SU-DHL-6 (cell line): ENCODE measurements around the gene ZBTB7A.

Experiments used
- EZH2phosphoT487 ChIP-seq: fragments of 200-600 bp; sonication (generic), shearing (Covaris generic); conservative IDR thresholded peaks from 2 replicates; pipeline ENCODE4 v1.6.1; 2018; ENCODE audit warnings: mild to moderate bottlenecking, antibody characterized with exemption, low read length, moderate library complexity, mixed read lengths
- TF ChIP-seq, protein P1 (sequence below): fragments of 200-600 bp; sonication (generic); IDR thresholded peaks from one replicate; pipeline ENCODE4 v1.5.1; 2017; ENCODE audit warnings: antibody characterized with exemption, mild to moderate bottlenecking, low read length, moderate library complexity; ENCODE audit not compliant: insufficient read depth, poor library complexity, severe bottlenecking

GRCh38 chr19:4084547-4084877 lies 17.8 kb upstream of the ZBTB7A start:
- TF ChIP-seq, protein P1, sequence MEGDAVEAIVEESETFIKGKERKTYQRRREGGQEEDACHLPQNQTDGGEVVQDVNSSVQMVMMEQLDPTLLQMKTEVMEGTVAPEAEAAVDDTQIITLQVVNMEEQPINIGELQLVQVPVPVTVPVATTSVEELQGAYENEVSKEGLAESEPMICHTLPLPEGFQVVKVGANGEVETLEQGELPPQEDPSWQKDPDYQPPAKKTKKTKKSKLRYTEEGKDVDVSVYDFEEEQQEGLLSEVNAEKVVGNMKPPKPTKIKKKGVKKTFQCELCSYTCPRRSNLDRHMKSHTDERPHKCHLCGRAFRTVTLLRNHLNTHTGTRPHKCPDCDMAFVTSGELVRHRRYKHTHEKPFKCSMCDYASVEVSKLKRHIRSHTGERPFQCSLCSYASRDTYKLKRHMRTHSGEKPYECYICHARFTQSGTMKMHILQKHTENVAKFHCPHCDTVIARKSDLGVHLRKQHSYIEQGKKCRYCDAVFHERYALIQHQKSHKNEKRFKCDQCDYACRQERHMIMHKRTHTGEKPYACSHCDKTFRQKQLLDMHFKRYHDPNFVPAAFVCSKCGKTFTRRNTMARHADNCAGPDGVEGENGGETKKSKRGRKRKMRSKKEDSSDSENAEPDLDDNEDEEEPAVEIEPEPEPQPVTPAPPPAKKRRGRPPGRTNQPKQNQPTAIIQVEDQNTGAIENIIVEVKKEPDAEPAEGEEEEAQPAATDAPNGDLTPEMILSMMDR: no peak
- no peak for TF ChIP-seq EZH2phosphoT487
